ENCODE results near the gene SLC4A1. TPM values are rescaled to one million over a fixed set of nuclear protein-coding genes. Genes with fewer than 3 reads are reported as not detected.

Gene SLC4A1
- total and polyA plus RNA-seq, 2 of the 13 experiments (the other 11 are each of a cell fraction or from before 2014, with no cell fraction given), result not detected

DNA sequence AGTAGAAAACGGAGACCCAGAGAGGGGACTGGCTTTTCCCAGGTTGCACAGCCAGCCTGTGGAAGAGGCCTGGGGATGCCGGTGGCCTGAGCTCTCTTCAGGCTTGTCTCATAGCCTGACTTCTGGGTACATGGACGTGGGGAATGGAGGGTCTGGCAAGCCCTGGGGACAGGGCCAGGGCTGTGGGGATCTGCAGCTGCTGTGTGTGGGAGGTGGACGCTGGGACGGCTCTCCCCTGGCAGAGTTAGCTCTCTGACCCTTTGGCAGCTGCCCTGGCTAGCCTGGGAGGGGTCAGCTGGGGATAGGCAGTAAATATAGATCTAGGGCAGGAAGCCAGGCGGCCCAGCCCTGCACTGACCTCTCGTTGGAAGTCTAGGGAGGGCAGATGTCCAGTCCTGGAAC is 20.5 kb downstream of the SLC4A1 start (continued):
- TF ChIP-seq ZNF776 (CRISPR knock-in tag; IDR thresholded peaks at IDR 0.05) (no peak), MED1 (CRISPR knock-in tag; IDR thresholded peaks at IDR 0.05) (peak; percentile 9; the same call in 1 of the 2 replicates), NFKB2 (CRISPR knock-in tag; IDR thresholded peaks at IDR 0.05; ENCODE audit: borderline replicate concordance) (no peak), ZMYM3 (CRISPR knock-in tag; IDR thresholded peaks at IDR 0.05) (peak; percentile 25; the same call in 1 of the 2 replicates), MTA1 (CRISPR knock-in tag; IDR thresholded peaks at IDR 0.05; ENCODE audit: borderline replicate concordance) (no peak)
- TF ChIP-seq, protein P1, sequence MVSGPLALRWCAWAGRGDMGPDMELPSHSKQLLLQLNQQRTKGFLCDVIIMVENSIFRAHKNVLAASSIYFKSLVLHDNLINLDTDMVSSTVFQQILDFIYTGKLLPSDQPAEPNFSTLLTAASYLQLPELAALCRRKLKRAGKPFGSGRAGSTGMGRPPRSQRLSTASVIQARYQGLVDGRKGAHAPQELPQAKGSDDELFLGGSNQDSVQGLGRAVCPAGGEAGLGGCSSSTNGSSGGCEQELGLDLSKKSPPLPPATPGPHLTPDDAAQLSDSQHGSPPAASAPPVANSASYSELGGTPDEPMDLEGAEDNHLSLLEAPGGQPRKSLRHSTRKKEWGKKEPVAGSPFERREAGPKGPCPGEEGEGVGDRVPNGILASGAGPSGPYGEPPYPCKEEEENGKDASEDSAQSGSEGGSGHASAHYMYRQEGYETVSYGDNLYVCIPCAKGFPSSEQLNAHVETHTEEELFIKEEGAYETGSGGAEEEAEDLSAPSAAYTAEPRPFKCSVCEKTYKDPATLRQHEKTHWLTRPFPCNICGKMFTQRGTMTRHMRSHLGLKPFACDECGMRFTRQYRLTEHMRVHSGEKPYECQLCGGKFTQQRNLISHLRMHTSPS (CRISPR knock-in tag; IDR thresholded peaks at IDR 0.05; ENCODE audit: low read depth), result 0 out of 2 replicates have a peak, but pooled peaks have one; percentile 41
- TF ChIP-seq, protein P2, sequence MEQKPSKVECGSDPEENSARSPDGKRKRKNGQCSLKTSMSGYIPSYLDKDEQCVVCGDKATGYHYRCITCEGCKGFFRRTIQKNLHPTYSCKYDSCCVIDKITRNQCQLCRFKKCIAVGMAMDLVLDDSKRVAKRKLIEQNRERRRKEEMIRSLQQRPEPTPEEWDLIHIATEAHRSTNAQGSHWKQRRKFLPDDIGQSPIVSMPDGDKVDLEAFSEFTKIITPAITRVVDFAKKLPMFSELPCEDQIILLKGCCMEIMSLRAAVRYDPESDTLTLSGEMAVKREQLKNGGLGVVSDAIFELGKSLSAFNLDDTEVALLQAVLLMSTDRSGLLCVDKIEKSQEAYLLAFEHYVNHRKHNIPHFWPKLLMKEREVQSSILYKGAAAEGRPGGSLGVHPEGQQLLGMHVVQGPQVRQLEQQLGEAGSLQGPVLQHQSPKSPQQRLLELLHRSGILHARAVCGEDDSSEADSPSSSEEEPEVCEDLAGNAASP (CRISPR knock-in tag; IDR thresholded peaks at IDR 0.05; ENCODE audit: borderline replicate concordance), result peak; percentile 87; the same call in 1 of the 2 replicates

DNA sequence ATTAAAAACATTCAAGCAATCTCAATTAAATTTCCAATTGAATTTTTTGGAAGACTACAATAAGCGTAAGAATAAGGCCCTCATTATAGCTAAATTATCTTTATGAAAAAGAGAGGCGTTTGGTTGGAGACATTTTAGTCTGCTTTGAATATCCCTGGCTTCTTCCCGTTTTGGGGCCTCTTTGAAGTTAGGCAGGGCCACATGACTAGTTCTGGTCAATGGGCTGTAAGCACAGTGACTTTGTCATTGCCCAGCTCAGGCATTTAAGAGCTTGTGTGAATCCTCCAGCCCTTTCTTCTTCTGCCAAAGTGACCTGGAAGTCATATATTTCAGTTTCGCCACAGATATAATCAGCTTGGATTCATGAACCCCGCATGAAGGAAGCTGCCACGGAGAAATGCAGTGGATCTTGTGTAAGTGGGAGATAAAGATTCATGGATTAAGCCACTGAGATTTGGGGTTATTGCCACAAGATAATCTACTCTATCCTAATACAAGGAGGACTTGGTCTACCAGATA is 26.8 kb downstream of the SLC4A1 start:
- CTCF ChIA-PET (ENCODE audit: low intra/inter-chr PET ratio, low total read pairs), result no interaction called here
- Histone ChIP-seq H3K79me2 (ENCODE audit: insufficient read depth, low read length) (no peaks in the 10 kb centered on the region), H3K27me3 (ENCODE audit: control insufficient read depth in 1 of 2, insufficient read depth in 2 of 2, low read length in 2 of 2) (peaks cover 0 to 24% of the 10 kb centered on the region in 2 experiments; a peak in 3 of 5 replicates), H3K4me2 (ENCODE audit: low read depth, low read length) (no peak overlapping the region), H3K27ac (ENCODE audit: extremely low read length, insufficient read depth, low read length) (no peak overlapping the region), H3K36me3 (replicated peaks in 1 of 2; ENCODE audit: control insufficient read depth in 1 of 2, insufficient read depth in 2 of 2, low read length in 2 of 2) (no peaks in the 10 kb centered on the region), H3K9ac (ENCODE audit: insufficient read depth, low read depth, low read length) (no peak overlapping the region), H4K20me1 (ENCODE audit: insufficient read depth, low read length) (no peaks in the 10 kb centered on the region), H3K9me3 (ENCODE audit: low read length) (no peaks in the 10 kb centered on the region), H3K4me3 (replicated peaks in 1 of 3; ENCODE audit: insufficient read depth in 1 of 3, low read depth in 2 of 3, low read length in 3 of 3) (no peak overlapping the region), H3K4me1 (ENCODE audit: insufficient read depth, low read length) (peaks cover 5% of the 10 kb centered on the region), H2AFZ (ENCODE audit: low read length) (no peak overlapping the region)
- DNase-seq (ENCODE audit: low spot score), result no peak
- ATAC-seq, result no peak
- FAIRE-seq, result no peak
- in situ Hi-C loops (cut with HindIII; ENCODE audit: extremely low pct_ligation_motif_present, low pct_unique_long_range_greater_than_20kb), result loop anchor here (10.0 kb wide), 1 partner anchor 56 kb away; the partner anchor contains the start of gene TMUB2
- 44% methylated on average over 6 of the region's 6 CpGs for WGBS (ENCODE audit: low lambda C conversion rate)
- BruUV-seq (replicated peaks), result no TSS peak
- POLR2A ChIA-PET, result no interaction called here
- intact Hi-C loops (cut with micrococcal nuclease; ENCODE audit: unreplicated experiment), result no loop called here
- TF ChIP-seq, protein P3, sequence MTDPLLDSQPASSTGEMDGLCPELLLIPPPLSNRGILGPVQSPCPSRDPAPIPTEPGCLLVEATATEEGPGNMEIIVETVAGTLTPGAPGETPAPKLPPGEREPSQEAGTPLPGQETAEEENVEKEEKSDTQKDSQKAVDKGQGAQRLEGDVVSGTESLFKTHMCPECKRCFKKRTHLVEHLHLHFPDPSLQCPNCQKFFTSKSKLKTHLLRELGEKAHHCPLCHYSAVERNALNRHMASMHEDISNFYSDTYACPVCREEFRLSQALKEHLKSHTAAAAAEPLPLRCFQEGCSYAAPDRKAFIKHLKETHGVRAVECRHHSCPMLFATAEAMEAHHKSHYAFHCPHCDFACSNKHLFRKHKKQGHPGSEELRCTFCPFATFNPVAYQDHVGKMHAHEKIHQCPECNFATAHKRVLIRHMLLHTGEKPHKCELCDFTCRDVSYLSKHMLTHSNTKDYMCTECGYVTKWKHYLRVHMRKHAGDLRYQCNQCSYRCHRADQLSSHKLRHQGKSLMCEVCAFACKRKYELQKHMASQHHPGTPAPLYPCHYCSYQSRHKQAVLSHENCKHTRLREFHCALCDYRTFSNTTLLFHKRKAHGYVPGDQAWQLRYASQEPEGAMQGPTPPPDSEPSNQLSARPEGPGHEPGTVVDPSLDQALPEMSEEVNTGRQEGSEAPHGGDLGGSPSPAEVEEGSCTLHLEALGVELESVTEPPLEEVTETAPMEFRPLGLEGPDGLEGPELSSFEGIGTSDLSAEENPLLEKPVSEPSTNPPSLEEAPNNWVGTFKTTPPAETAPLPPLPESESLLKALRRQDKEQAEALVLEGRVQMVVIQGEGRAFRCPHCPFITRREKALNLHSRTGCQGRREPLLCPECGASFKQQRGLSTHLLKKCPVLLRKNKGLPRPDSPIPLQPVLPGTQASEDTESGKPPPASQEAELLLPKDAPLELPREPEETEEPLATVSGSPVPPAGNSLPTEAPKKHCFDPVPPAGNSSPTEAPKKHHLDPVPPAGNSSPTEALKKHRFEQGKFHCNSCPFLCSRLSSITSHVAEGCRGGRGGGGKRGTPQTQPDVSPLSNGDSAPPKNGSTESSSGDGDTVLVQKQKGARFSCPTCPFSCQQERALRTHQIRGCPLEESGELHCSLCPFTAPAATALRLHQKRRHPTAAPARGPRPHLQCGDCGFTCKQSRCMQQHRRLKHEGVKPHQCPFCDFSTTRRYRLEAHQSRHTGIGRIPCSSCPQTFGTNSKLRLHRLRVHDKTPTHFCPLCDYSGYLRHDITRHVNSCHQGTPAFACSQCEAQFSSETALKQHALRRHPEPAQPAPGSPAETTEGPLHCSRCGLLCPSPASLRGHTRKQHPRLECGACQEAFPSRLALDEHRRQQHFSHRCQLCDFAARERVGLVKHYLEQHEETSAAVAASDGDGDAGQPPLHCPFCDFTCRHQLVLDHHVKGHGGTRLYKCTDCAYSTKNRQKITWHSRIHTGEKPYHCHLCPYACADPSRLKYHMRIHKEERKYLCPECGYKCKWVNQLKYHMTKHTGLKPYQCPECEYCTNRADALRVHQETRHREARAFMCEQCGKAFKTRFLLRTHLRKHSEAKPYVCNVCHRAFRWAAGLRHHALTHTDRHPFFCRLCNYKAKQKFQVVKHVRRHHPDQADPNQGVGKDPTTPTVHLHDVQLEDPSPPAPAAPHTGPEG (CRISPR knock-in tag; IDR thresholded peaks at IDR 0.05), result no peak
- no peak for TF ChIP-seq ZNF451 (CRISPR knock-in tag; IDR thresholded peaks at IDR 0.05)
- no peak for TF ChIP-seq PCBP2 (optimal IDR thresholded peaks at IDR 0.05; ENCODE audit: low read depth, low read length, poor library complexity, severe bottlenecking)
- no peak for TF ChIP-seq RFX3 (CRISPR knock-in tag; IDR thresholded peaks at IDR 0.05)
- no peak for TF ChIP-seq ZNF296 (CRISPR knock-in tag; conservative IDR thresholded peaks at IDR 0.05)
- TF ChIP-seq, protein P4, sequence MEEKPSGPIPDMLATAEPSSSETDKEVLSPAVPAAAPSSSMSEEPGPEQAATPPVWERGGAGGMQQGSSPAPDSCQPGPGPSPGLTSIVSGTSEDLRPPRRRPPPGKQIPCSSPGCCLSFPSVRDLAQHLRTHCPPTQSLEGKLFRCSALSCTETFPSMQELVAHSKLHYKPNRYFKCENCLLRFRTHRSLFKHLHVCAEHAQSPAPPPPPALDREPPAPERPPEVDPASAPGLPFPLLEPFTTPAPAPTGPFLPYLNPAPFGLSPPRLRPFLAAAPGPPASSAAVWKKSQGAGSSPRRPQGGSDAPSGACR (CRISPR knock-in tag; IDR thresholded peaks at IDR 0.05), result no peak
- TF ChIP-seq ZNF44 (CRISPR knock-in tag; IDR thresholded peaks at IDR 0.05), result no peak
